Calu3 (cell line): Measurements from ENCODE around the gene LCE1C. TPM values are rescaled to one million over a fixed set of nuclear protein-coding genes. Genes with fewer than 3 reads are reported as not detected.

Source experiments
- BruUV-seq: library from RNA; stranded (reverse); fragments of 400-500 nt; replicated peaks from 2 replicates; lab custom pipeline; 2021; lab: Mats Ljungman, UMichigan
- CTCF ChIA-PET: fragments of 300-600 bp; sonication (Branson Sonifier 250); formaldehyde crosslinking; loops from one replicate; lab custom pipeline; 2022; ENCODE audit warnings: antibody characterized with exemption; lab: Charles Lee
- DNase-seq: peaks from one replicate; pipeline ENCODE4 v3.0.0; 2022
- H3K27ac Mint-ChIP-seq: one replicate; pipeline ENCODE4 v1.8.0; 2022; ENCODE audit warnings: mixed read lengths; ENCODE audit not compliant: unreplicated experiment
- H3K27me3 Mint-ChIP-seq: one replicate; pipeline ENCODE4 v1.8.0; 2022; ENCODE audit warnings: mixed read lengths; ENCODE audit not compliant: unreplicated experiment
- H3K36me3 Mint-ChIP-seq: one replicate; pipeline ENCODE4 v1.8.0; 2022; ENCODE audit warnings: mild to moderate bottlenecking, moderate library complexity, mixed read lengths; ENCODE audit not compliant: insufficient read depth, unreplicated experiment
- H3K4me1 Mint-ChIP-seq: one replicate; pipeline ENCODE4 v1.8.0; 2022; ENCODE audit warnings: mild to moderate bottlenecking, low read depth, mixed read lengths; ENCODE audit not compliant: unreplicated experiment
- H3K4me3 Mint-ChIP-seq: one replicate; pipeline ENCODE4 v1.8.0; 2022; ENCODE audit warnings: mild to moderate bottlenecking, low read depth, moderate library complexity, mixed read lengths; ENCODE audit not compliant: unreplicated experiment
- H3K9me3 Mint-ChIP-seq: one replicate; pipeline ENCODE4 v1.8.0; 2022; ENCODE audit warnings: low read depth, mixed read lengths; ENCODE audit not compliant: unreplicated experiment
- CTCF ChIP-seq: fragments of 200-600 bp; IDR thresholded peaks from one replicate; pipeline ENCODE4 v1.8.0; 2022; ENCODE audit warnings: antibody characterized with exemption; ENCODE audit not compliant: unreplicated experiment
- intact Hi-C: fragments of 100-400 bp; cut with micrococcal nuclease; formaldehyde crosslinking; loops from one replicate; pipeline ENCODE4 v1.10.0; 2022; ENCODE audit not compliant: unreplicated experiment
- total RNA-seq: library from RNA; stranded (reverse); gene quantifications from 2 replicates; pipeline ENCODE4 v1.2.3, GENCODE V29; 2022

Gene LCE1C
- total RNA-seq, 1 experiment from 2014 or later = not detected

GRCh38 chr1:152761609-152762213, 44.7 kb downstream of the LCE1C start:
- no peak overlapping the region for H3K4me3 Mint-ChIP-seq
- no peaks in the 10 kb centered on the region for H3K9me3 Mint-ChIP-seq
- DNase-seq = no peak
- no peak for TF ChIP-seq CTCF
- peaks cover 3% of the 10 kb centered on the region for H3K36me3 Mint-ChIP-seq
- no peak overlapping the region for H3K27ac Mint-ChIP-seq
- no TSS peak for BruUV-seq
- H3K27me3 Mint-ChIP-seq = peaks cover 88% of the 10 kb centered on the region
- CTCF ChIA-PET = no interaction called here
- intact Hi-C loops = no loop called here
- H3K4me1 Mint-ChIP-seq = no peaks in the 10 kb centered on the region

GRCh38 chr1:152760551-152761190, 45.8 kb downstream of the LCE1C start:
- DNase-seq = no peak
- Mint-ChIP-seq H3K4me3 (no peak overlapping the region), H3K4me1 (no peaks in the 10 kb centered on the region), H3K27ac (no peak overlapping the region), H3K9me3 (no peaks in the 10 kb centered on the region), H3K36me3 (no peaks in the 10 kb centered on the region), H3K27me3 (peaks cover 88% of the 10 kb centered on the region)
- TF ChIP-seq CTCF = no peak
- BruUV-seq = no TSS peak
- intact Hi-C loops = no loop called here
- CTCF ChIA-PET = interaction anchor here (0.9 kb wide), 1 partner anchor 109 kb away, joined by 3 read pairs; no protein-coding TSS in a partner anchor

DNA sequence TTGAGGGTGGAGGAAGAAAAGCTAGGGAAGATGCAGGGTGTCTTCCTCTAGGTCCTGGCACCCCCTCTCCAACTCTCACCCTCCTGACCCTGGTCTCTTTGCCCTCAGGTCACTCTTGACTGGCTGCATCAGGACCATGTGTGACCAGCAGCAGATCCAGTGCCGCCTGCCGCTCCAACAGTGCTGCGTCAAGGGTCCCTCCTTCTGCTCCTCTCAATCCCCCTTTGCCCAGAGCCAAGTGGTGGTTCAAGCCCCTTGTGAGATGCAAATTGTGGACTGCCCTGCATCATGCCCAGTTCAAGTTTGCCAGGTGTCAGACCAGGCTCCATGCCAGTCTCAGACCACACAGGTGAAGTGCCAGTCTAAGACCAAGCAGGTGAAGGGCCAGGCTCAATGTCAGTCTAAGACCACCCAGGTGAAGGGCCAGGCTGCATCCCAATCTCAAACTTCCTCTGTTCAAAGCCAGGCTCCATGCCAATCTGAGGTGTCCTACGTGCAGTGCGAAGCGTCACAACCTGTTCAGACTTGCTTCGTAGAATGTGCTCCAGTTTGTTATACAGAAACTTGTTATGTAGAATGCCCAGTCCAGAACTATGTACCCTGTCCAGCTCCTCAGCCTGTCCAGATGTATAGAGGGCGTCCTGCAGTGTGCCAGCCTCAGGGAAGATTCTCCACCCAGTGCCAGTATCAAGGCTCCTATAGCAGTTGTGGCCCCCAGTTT, 46.8 kb downstream of the LCE1C start:
- DNase-seq = no peak
- Mint-ChIP-seq H3K27me3 (peaks cover 88% of the 10 kb centered on the region), H3K36me3 (no peaks in the 10 kb centered on the region), H3K9me3 (no peaks in the 10 kb centered on the region), H3K4me1 (no peaks in the 10 kb centered on the region), H3K27ac (no peak overlapping the region), H3K4me3 (no peak overlapping the region)
- no peak for TF ChIP-seq CTCF
- intact Hi-C loops = no loop called here
- no TSS peak for BruUV-seq
- CTCF ChIA-PET = interaction anchor here (1.2 kb wide), 1 partner anchor 15 kb away, joined by 4 read pairs; no protein-coding TSS in a partner anchor

DNA sequence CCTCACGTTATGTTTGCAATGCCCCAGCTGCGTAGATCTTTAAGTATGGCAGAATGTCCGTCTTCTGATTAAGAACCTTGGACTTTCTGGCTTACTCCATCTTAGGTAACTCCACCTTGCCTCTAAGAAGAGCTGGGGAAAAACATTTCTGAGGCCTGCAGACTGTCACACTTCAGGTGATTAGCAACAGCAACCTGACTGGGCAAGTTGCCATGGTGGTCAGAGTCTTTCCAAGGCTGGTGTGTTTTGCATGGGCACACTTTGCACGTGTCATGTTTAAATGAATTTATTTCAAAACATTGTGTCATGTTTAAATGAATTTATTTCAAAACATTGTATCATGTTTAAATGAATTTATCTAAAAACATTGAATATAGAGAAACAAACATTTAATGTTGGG, 47.8 kb downstream of the LCE1C start:
- Mint-ChIP-seq H3K36me3 (no peaks in the 10 kb centered on the region), H3K4me3 (no peak overlapping the region), H3K4me1 (no peaks in the 10 kb centered on the region), H3K27me3 (peaks cover 88% of the 10 kb centered on the region), H3K27ac (no peak overlapping the region), H3K9me3 (no peaks in the 10 kb centered on the region)
- CTCF ChIA-PET = interaction anchor here (1.2 kb wide), 1 partner anchor 14 kb away, joined by 4 read pairs; no protein-coding TSS in a partner anchor
- no peak for DNase-seq
- no TSS peak for BruUV-seq
- intact Hi-C loops = no loop called here
- no peak for TF ChIP-seq CTCF
